Measurements from ENCODE around the gene FSTL1.

DNA sequence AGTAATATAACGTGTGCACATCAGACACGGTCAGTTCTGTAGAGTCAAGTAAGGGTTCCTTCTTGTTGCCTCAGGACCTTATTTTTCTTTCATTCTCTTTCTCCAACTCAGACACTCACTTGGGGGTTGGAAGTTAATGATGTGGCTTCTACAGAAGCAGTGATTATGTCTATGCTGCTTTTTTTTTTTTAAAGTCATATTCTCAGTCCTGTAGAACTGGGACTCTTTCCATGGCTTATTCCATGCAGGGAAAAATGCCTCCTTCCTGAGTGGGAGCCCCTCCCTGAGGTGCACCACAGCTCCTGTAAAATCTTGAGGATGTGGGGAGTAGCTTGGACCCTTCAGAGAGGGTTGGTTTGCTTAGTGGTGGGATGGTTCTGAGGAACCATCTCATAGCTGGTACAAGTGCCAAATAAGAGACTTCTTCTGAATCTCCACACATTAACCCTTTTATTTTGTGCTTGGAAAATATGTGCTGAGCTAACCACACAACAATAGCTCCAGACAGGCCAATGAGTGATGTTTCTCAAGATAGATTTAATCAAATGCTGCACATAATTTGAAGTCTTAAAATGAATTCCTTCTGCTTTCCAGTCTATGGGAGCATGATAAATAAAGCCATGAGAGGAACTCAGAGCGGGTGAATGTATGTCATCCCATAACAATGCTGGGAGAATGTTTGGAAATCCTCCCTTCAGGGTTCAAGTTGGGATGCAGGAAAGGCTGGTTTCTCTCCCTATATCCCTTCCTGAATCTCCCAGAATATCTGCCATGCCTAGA is 23.3 kb upstream of the FSTL1 start:
- TF ChIP-seq, protein P1, sequence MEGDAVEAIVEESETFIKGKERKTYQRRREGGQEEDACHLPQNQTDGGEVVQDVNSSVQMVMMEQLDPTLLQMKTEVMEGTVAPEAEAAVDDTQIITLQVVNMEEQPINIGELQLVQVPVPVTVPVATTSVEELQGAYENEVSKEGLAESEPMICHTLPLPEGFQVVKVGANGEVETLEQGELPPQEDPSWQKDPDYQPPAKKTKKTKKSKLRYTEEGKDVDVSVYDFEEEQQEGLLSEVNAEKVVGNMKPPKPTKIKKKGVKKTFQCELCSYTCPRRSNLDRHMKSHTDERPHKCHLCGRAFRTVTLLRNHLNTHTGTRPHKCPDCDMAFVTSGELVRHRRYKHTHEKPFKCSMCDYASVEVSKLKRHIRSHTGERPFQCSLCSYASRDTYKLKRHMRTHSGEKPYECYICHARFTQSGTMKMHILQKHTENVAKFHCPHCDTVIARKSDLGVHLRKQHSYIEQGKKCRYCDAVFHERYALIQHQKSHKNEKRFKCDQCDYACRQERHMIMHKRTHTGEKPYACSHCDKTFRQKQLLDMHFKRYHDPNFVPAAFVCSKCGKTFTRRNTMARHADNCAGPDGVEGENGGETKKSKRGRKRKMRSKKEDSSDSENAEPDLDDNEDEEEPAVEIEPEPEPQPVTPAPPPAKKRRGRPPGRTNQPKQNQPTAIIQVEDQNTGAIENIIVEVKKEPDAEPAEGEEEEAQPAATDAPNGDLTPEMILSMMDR (IDR thresholded peaks at IDR 0.05): no peak
- no peak for TF ChIP-seq ZFX (IDR thresholded peaks at IDR 0.05; ENCODE audit: borderline replicate concordance)

Measured in 22Rv1 (cell line).